Thyroid gland (tissue), 4 donors: ENCODE data around the gene MAPRE2.

Source experiments
- CTCF ChIP-seq, 6 experiments: fragments of 200-600 bp in 3 of 6; fragments of 450-650 bp in 3 of 6; sonication (generic) in 3 of 6; IDR thresholded peaks; one replicate each; pipeline ENCODE4 v1.5.1; 2016 to 2019; ENCODE audit warnings: antibody characterized with exemption in 6 of 6, mild to moderate bottlenecking in 2 of 6, inconsistent platforms in 1 of 6, moderate library complexity in 1 of 6
- POLR2A ChIP-seq, 2 donors: fragments of 450-650 bp; IDR thresholded peaks; one replicate each; pipeline ENCODE4 v1.6.1; 2017; ENCODE audit warnings: antibody characterized with exemption in 2 of 2, mild to moderate bottlenecking in 2 of 2, moderate library complexity in 1 of 2

GRCh38 chr18:35186291-35187034 is 145.2 kb downstream of the MAPRE2 start:
- TF ChIP-seq CTCF (IDR thresholded peaks at IDR 0.05) (no peak), POLR2A (IDR thresholded peaks at IDR 0.05) (no peak)
